Aorta (tissue), 5 donors: ENCODE measurements around the gene HYDIN. TPM values are rescaled to one million over a fixed set of nuclear protein-coding genes. Genes with fewer than 3 reads are reported as not detected.
"Not testable (repeated sequence)": the region's sequence is repeated elsewhere in the genome, so short reads cannot be mapped to it uniquely, and the experiment has no call there.

Source experiments
- ATAC-seq: fragments of 200-7000 bp; cut with Tn5 transposase; one replicate; pipeline ENCODE4 v1.9.1; 2022; ENCODE audit warnings: moderate library complexity; ENCODE audit not compliant: low FRiP score
- DNase-seq, 2 donors: peaks; one replicate each; pipeline ENCODE4 v3.0.0-alpha.2; 2020
- H3K27ac ChIP-seq, 2 donors: one replicate each; pipeline ENCODE4 v1.5.1; 2013; ENCODE audit warnings: low read length in 2 of 2, mild to moderate bottlenecking in 2 of 2, moderate library complexity in 2 of 2, control low read depth in 1 of 2, inconsistent platforms in 1 of 2, low read depth in 1 of 2
- H3K27me3 ChIP-seq, 2 donors: one replicate each; pipeline ENCODE4 v1.6.1; 2013; ENCODE audit warnings: control low read depth in 1 of 2, low read length in 1 of 2, mild to moderate bottlenecking in 1 of 2, moderate library complexity in 1 of 2; ENCODE audit not compliant: insufficient read depth in 2 of 2, control insufficient read depth in 1 of 2
- H3K36me3 ChIP-seq, 2 donors: one replicate each; pipeline ENCODE4 v1.6.1; 2013; ENCODE audit warnings: control low read depth in 1 of 2, low read length in 1 of 2, mild to moderate bottlenecking in 1 of 2; ENCODE audit not compliant: insufficient read depth in 2 of 2, control insufficient read depth in 1 of 2
- H3K4me1 ChIP-seq, 2 donors: one replicate each; pipeline ENCODE4 v1.6.1; 2013; ENCODE audit warnings: low read length in 2 of 2, control low read depth in 1 of 2, mild to moderate bottlenecking in 1 of 2, moderate library complexity in 1 of 2; ENCODE audit not compliant: insufficient read depth in 2 of 2, control insufficient read depth in 1 of 2
- H3K4me3 ChIP-seq, 2 donors: one replicate each; pipeline ENCODE4 v1.5.1; 2013; ENCODE audit warnings: low read length in 2 of 2, control low read depth in 1 of 2, mild to moderate bottlenecking in 1 of 2
- H3K9me3 ChIP-seq: one replicate; pipeline ENCODE4 v1.6.1; 2013; ENCODE audit warnings: mild to moderate bottlenecking, low read length; ENCODE audit not compliant: control insufficient read depth
- WGBS, 2 donors: extraction: QIAGEN DNeasy Blood & Tissue Kit; methylation state at CpG; one replicate each; pipeline ENCODE4 v1.1.7; 2013; 5-methylcytosine and 5-hydroxymethylcytosine counted together
- intact Hi-C, 2 donors: fragments of 100-400 bp; cut with DNase I; formaldehyde crosslinking; loops; one replicate each; pipeline versions ENCODE4 v1.14.2 to v1.15.0; 2022
- polyA plus RNA-seq, 2 donors: library from polyadenylated mRNA; stranded (reverse); fragments of 200-250 nt; gene quantifications; one replicate each; pipeline ENCODE4 v1.2.3, GENCODE V29; 2013
- total RNA-seq, 2 donors: library from RNA; stranded (reverse); fragmentation: NEBNext Ultra II Directional; extraction: Animal tissue kit (Norgen Biotek cat#: 25700); gene quantifications; one replicate each; pipeline ENCODE4 v1.2.1, GENCODE V29; 2021
- donor health status: healthy with polysubstance abuse.
- donor health status: Bipolar disorder and iron deficiency.
- donor health status: DM: no; HTN: no; CAD: no.
- donor health status: DM: no; HTN: no; CAD: no.
- donor health status: DM: yes; HTN: yes; CAD: no.

The HYDIN gene
- total and polyA plus RNA-seq, 4 donors, result 0.38 to 4.8 (median 4.2) TPM; not detected in 1

- ATAC-seq, H3K9me3 ChIP-seq, intact Hi-C loops, DNase-seq, H3K36me3 ChIP-seq, H3K27me3 ChIP-seq, H3K4me1 ChIP-seq, H3K27ac ChIP-seq, H3K4me3 ChIP-seq: not testable (repeated sequence)
- 50% methylated on average over 1 of the region's 2 CpGs for WGBS, 2 donors
Observed at GRCh38 chr16:70822734-70823133, 407.8 kb downstream of the HYDIN start.

- H3K27ac ChIP-seq, H3K4me3 ChIP-seq, intact Hi-C loops, H3K27me3 ChIP-seq, H3K4me1 ChIP-seq, DNase-seq, ATAC-seq, H3K36me3 ChIP-seq, H3K9me3 ChIP-seq: not testable (repeated sequence)
- WGBS, 2 donors, result 81 to 83% methylated on average over 9 to 12 of the region's 13 CpGs
Observed at GRCh38 chr16:70818088-70818487, 412.4 kb downstream of the HYDIN start.

- no peak for ATAC-seq
- WGBS, 2 donors, result 64 to 67% methylated on average over 9 of the region's 9 CpGs
- Histone ChIP-seq H3K9me3 (no peaks in the 10 kb centered on the region), H3K36me3 (no peaks in the 10 kb centered on the region), H3K27me3 (no peaks in the 10 kb centered on the region), H3K4me1 (no peaks in the 10 kb centered on the region), H3K4me3 (no peak overlapping the region), H3K27ac (no peak overlapping the region)
- intact Hi-C loops, result loop anchor here in 1 of 2 donors (5.0 kb wide), 1 partner anchor 548 kb away; the partner anchor contains the start of gene CALB2
- no peak for DNase-seq
Observed at GRCh38 chr16:70809392-70810060, 421.0 kb downstream of the HYDIN start.

GRCh38 chr16:70808371-70808770 is 422.2 kb downstream of the HYDIN start:
- DNase-seq (no peak), ATAC-seq (no peak)
- H3K4me3 ChIP-seq, result no peak overlapping the region
- no peaks in the 10 kb centered on the region for H3K36me3 ChIP-seq
- no peaks in the 10 kb centered on the region for H3K4me1 ChIP-seq
- intact Hi-C loops, result loop anchor here in 1 of 2 donors (5.0 kb wide), 1 partner anchor 549 kb away; the partner anchor contains the start of gene CALB2
- H3K27ac ChIP-seq, result no peak overlapping the region
- no peaks in the 10 kb centered on the region for H3K27me3 ChIP-seq
- peaks cover 3% of the 10 kb centered on the region for H3K9me3 ChIP-seq

- DNase-seq, result no peak
- ATAC-seq, result no peak
- H3K36me3 ChIP-seq, result no peaks in the 10 kb centered on the region
Observed at GRCh38 chr16:70805787-70806186, 424.7 kb downstream of the HYDIN start.

GRCh38 chr16:70805380-70805779 is 425.1 kb downstream of the HYDIN start:
- H3K9me3 ChIP-seq, result peaks cover 3% of the 10 kb centered on the region
- H3K4me1 ChIP-seq, result no peaks in the 10 kb centered on the region
- no peak for ATAC-seq
- WGBS, 2 donors, result 66 to 67% methylated on average over 6 of the region's 6 CpGs
- no peak for DNase-seq
- no peak overlapping the region for H3K4me3 ChIP-seq
- H3K27ac ChIP-seq, result no peak overlapping the region
- intact Hi-C loops, result loop anchor here in 1 of 2 donors (5.0 kb wide), 1 partner anchor 552 kb away; the partner anchor contains the start of gene CALB2
- no peaks in the 10 kb centered on the region for H3K36me3 ChIP-seq
- no peaks in the 10 kb centered on the region for H3K27me3 ChIP-seq

More at GRCh38 chr16:70805787-70806186, 424.7 kb downstream of the HYDIN start:
- Histone ChIP-seq H3K4me1 (no peaks in the 10 kb centered on the region), H3K4me3 (no peak overlapping the region), H3K9me3 (peaks cover 3% of the 10 kb centered on the region), H3K27me3 (no peaks in the 10 kb centered on the region), H3K27ac (no peak overlapping the region)
- WGBS, 2 donors, result 71 to 74% methylated on average over 3 of the region's 3 CpGs
- intact Hi-C loops, result loop anchor here in 1 of 2 donors (5.0 kb wide), 1 partner anchor 552 kb away; the partner anchor contains the start of gene CALB2

GRCh38 chr16:70804734-70805169 is 425.8 kb downstream of the HYDIN start:
- intact Hi-C loops, result loop anchor here in 1 of 2 donors (5.0 kb wide), 1 partner anchor 553 kb away; the partner anchor contains the start of gene CALB2

GRCh38 chr16:70804153-70804733 is 426.3 kb downstream of the HYDIN start:
- Histone ChIP-seq H3K9me3 (peaks cover 3% of the 10 kb centered on the region), H3K36me3 (no peaks in the 10 kb centered on the region), H3K27me3 (no peaks in the 10 kb centered on the region), H3K4me1 (no peaks in the 10 kb centered on the region), H3K4me3 (no peak overlapping the region), H3K27ac (no peak overlapping the region)
- ATAC-seq (no peak), DNase-seq (no peak)
- intact Hi-C loops, result no loop called here
- WGBS, 2 donors, result 63 to 65% methylated on average over 8 of the region's 8 CpGs

More at GRCh38 chr16:70804734-70805169, 425.8 kb downstream of the HYDIN start:
- no peak overlapping the region for H3K4me3 ChIP-seq
- no peak overlapping the region for H3K27ac ChIP-seq
- no peaks in the 10 kb centered on the region for H3K36me3 ChIP-seq
- 44 to 48% methylated on average over 2 of the region's 2 CpGs for WGBS, 2 donors
- no peaks in the 10 kb centered on the region for H3K4me1 ChIP-seq
- ATAC-seq (no peak), DNase-seq (no peak)
- no peaks in the 10 kb centered on the region for H3K27me3 ChIP-seq
- H3K9me3 ChIP-seq, result peaks cover 3% of the 10 kb centered on the region

- no peak overlapping the region for H3K4me3 ChIP-seq
- intact Hi-C loops, result no loop called here
- no peaks in the 10 kb centered on the region for H3K36me3 ChIP-seq
- peaks cover 0 to 3% of the 10 kb centered on the region in 2 donors for H3K4me1 ChIP-seq
- no peak overlapping the region for H3K27ac ChIP-seq
- ATAC-seq (no peak), DNase-seq (no peak)
- no peaks in the 10 kb centered on the region for H3K27me3 ChIP-seq
- peaks cover 3% of the 10 kb centered on the region for H3K9me3 ChIP-seq
Observed at GRCh38 chr16:70803319-70803718, 427.2 kb downstream of the HYDIN start.
